ENCODE results near the gene PCDH1. TPM values are rescaled to one million over a fixed set of nuclear protein-coding genes. Genes with fewer than 3 reads are reported as not detected.

PCDH1 gene
- total RNA-seq, result 0.76 and 1.1 TPM in 2 replicates

DNA sequence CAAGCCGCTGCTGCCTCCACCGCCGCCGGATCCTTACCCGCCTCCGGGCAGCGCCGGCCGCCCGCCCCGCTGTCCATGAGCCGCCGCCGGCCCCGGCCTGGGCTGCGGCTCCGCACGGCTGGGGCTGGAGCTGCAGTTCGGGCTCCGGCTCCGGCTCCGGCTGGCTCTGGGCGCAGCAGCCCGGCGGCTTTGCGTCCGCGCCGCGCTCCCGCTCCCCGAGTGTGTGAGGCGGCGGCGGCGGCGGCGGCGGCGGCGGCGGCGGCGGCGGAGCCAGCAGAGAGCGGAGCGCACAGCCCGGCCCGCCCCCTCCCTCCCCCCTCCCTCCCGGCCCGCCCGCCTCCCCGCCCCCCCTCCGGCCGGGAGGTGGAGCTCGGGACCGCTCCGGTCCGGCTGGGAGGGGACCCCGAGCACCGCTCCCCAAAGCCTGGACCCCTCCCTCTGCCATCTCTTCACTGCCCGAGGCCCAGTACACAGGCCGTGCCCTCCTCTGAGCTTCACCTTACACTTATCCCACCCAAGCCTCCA is at the start of gene PCDH1:
Gene PCDH1 (minus strand): TSS at position 225 of the 525 bp plus-strand sequence. CDS start 148 bp downstream, at position 77.

DNA sequence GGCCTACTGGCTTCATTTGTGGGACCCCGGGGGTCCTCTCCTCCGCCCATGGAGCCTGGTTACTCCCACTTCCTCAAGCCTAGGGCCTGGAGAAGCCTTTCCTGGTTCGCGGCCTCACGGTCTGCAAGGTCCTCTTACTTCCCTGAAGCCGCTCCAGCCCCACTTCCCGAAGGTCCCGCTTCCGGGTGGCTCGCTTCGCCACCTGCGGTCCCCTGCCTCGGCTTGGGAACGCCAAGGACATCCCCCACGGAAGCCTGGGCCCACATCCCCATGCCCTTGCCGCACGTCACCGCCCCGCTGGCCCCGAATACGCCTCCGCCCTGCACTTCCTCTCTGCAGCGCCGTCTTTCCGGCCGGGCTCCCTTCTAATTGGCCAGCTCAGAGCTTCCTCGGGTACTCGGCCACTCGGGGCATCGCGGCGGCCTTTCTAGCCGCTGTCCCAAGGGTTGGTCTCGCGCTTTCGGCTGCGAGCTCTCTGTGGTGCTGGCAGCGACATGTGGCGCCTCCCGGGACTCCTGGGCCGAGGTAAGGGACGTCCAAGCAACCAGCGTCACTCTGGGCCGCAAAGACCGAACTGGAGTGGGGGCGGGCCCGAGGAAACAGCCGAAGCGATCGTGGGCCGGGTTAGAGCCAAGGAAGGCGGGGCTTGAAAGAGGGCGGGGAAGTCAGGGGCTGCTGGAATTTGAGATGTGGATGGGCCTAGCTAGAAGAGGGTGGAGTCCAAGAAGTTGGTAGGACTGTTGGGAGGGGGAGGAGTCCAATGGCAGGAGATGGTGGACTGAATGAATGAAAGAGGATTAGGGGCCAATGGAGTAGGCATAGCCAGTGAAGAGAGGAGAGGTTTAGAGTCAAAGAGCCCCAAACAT is 45.5 kb upstream of the PCDH1 start, which contains the start of gene DELE1:
Gene DELE1 (plus strand): TSS at position 424 of the 866 bp plus-strand sequence. CDS start 71 bp downstream, at position 495.

Other genes with a start within 250 kb of the PCDH1 start
- gene HDAC3, start 241.6 kb downstream of the PCDH1 start, total RNA-seq, result 48.2 and 49.1 TPM in 2 replicates
- 4.6 and 5.8 TPM in 2 replicates for gene RELL2, start 241.4 kb downstream of the PCDH1 start, total RNA-seq
- 11.9 and 16.1 TPM in 2 replicates for gene FCHSD1, start 227.0 kb downstream of the PCDH1 start, total RNA-seq
- 6.0 and 7.2 TPM in 2 replicates for gene ARAP3, start 196.2 kb downstream of the PCDH1 start, total RNA-seq
- gene DELE1, start 45.5 kb upstream of the PCDH1 start, total RNA-seq, result 35.4 and 79.9 TPM in 2 replicates
- not detected in 2 replicates for gene PCDH12, start 79.8 kb upstream of the PCDH1 start, total RNA-seq
- 35.4 and 36.6 TPM in 2 replicates for gene RNF14, start 90.7 kb upstream of the PCDH1 start, total RNA-seq
- gene GNPDA1, start 134.6 kb upstream of the PCDH1 start, total RNA-seq, result 44.5 and 101 TPM in 2 replicates
- 80.5 and 110 TPM in 2 replicates for gene NDFIP1, start 230.4 kb upstream of the PCDH1 start, total RNA-seq